Ecto neural progenitor cell (in vitro differentiated cells): ENCODE measurements around the gene COQ10B.

Experiments used
- DNase-seq: peaks from one replicate; pipeline ENCODE4 v3.0.0-alpha.2; 2018; ENCODE audit warnings: low spot score

COQ10B gene

GRCh38 chr2:197500503-197501131, 47.3 kb downstream of the COQ10B start:
- DNase-seq = no peak

DNA sequence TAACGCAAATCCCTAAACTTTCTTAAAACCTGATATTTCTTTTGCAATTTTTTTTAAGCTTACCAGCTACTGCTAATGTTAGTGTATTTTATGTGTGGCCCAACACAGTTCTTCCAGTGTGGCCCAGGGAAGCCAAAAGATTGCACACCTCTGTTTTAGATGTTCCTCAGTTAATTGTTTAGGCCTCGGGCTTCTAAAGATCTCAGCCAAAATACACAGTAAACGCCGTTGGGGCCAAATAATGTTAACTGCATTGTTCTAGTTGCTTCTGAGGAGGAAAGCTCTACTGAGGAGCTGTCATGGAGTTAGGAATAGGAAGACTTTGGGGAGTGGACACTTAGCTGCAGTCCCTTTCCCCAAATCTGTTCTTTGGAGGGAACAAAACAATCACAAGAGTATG, 48.8 kb downstream of the COQ10B start:
- DNase-seq = no peak

GRCh38 chr2:197502685-197503084, 49.3 kb downstream of the COQ10B start:
- no peak for DNase-seq

GRCh38 chr2:197504000-197504399, 50.6 kb downstream of the COQ10B start:
- DNase-seq = no peak

DNA sequence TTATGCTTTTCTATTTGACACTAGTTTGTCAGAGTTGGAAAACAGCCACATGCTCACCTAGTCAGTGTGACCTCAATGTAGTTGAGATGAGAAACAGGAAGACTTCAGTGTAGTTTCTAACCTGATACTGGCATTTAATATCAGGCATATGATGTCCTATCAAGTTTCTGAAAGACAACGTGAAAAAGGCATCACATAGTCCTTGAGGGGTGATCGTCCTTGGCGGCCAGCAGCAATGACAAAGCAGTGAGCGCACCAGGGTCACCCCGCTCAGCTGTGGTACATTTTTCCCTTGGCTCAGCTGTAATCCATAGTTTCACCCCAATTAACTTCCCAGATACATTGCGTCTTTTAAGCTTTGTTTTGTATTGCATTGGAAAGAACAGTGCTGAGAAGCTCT, 51.2 kb downstream of the COQ10B start:
- no peak for DNase-seq

- no peak for DNase-seq
Measured at GRCh38 chr2:197506658-197507057, 53.3 kb downstream of the COQ10B start.

DNA sequence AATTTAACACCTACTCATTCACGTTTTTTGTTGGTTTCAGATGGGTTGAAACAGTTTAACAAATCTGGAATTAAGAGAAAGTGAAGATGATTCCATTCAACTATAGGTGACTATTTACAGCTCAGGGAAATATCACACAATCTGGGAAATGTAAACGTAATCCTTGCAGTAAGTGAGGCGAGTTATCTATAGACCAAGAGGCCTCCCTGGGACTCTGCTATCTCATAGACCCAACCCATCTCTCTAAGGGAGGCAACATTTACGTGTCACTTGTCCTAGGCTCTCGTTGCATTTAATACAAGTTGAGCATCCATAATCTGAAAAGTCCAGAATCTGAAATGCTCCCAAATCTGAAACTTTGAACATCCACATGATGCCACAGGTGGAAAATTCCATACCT, 60.6 kb downstream of the COQ10B start:
- DNase-seq = no peak

DNA sequence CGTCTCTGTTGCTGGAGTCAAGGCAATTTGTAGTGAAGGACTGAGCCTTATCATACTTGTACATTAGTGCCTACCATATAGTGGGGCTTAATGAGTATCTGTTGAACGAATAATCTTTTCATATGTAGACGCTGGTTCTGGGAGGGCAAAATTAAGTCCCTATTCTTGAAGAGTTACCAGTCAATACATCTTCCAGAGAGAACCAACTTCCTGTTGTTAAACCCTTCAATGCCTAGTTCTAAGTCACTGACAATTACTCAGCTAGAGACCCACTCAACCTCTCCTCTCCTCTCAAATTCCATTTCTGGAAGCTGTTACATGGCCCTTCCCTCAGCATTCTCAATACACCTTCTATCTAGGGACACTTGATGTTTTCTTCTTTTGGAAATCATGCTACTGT, 61.4 kb downstream of the COQ10B start:
- DNase-seq = no peak

- DNase-seq = no peak
Measured at GRCh38 chr2:197515315-197515738, 62.0 kb downstream of the COQ10B start.

GRCh38 chr2:197515739-197516392, 62.5 kb downstream of the COQ10B start, which contains the start of gene MOB4:
Gene MOB4, plus strand, starts transcription at chr2:197516066. Its CDS starts 21 bp downstream, at chr2:197516087.
- DNase-seq = peak; percentile 97

GRCh38 chr2:197516393-197516761, 63.0 kb downstream of the COQ10B start:
- DNase-seq = no peak

- no peak for DNase-seq
Measured at GRCh38 chr2:197517150-197517549, 63.8 kb downstream of the COQ10B start.
